ENCODE results near the gene FAM237B.

The FAM237B gene

DNA sequence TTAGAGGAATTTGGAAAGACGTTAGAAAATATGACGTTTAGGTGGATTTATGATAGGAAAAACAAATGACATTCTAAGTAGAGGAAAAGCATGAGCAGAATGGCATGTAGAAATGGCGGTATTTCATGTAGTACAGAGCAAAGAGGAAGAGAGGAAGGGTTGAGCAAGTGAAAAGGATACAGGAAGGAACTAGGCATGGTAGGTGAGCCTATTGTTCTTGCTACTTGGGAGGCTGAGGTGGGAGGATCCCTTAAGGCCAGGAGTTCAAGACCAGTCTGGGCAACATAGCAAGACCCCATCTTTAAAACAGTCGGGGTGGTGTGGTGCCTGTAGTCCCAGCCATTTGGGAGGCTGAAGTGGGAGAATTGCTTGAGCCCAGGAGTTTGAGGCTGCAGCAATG lies 26.7 kb upstream of the FAM237B start:
- H3F3A ChIP-seq (ENCODE audit: control insufficient read depth, insufficient read depth) = peaks cover 5% of the 10 kb centered on the region; the same call in 1 of the 2 replicates
- no peaks in the 10 kb centered on the region for H4K20me1 ChIP-seq (ENCODE audit: control insufficient read depth, insufficient read depth, low read depth, low read length)
- no peaks in the 10 kb centered on the region for H3K9me2 ChIP-seq (replicated peaks; ENCODE audit: control insufficient read depth, low read length)
- H3K36me3 ChIP-seq (ENCODE audit: control insufficient read depth, low read length) = peaks cover 46% of the 10 kb centered on the region
- peaks cover 9% of the 10 kb centered on the region; the same call in 1 of the 2 replicates for H3K9me3 ChIP-seq (ENCODE audit: control insufficient read depth, insufficient read depth, low read length)
- no peak for TF ChIP-seq EZH2phosphoT487 (IDR thresholded peaks at IDR 0.05; ENCODE audit: borderline replicate concordance, low read length)
- TF ChIP-seq, protein P1, sequence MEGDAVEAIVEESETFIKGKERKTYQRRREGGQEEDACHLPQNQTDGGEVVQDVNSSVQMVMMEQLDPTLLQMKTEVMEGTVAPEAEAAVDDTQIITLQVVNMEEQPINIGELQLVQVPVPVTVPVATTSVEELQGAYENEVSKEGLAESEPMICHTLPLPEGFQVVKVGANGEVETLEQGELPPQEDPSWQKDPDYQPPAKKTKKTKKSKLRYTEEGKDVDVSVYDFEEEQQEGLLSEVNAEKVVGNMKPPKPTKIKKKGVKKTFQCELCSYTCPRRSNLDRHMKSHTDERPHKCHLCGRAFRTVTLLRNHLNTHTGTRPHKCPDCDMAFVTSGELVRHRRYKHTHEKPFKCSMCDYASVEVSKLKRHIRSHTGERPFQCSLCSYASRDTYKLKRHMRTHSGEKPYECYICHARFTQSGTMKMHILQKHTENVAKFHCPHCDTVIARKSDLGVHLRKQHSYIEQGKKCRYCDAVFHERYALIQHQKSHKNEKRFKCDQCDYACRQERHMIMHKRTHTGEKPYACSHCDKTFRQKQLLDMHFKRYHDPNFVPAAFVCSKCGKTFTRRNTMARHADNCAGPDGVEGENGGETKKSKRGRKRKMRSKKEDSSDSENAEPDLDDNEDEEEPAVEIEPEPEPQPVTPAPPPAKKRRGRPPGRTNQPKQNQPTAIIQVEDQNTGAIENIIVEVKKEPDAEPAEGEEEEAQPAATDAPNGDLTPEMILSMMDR (IDR thresholded peaks at IDR 0.05; ENCODE audit: low read depth, low read length, poor library complexity, severe bottlenecking) = no peak
- H3K4me1 ChIP-seq (ENCODE audit: control insufficient read depth, low read length) = peaks cover 19% of the 10 kb centered on the region
- peak overlapping the region; percentile 80 for H3K4me2 ChIP-seq (ENCODE audit: low read length)
- H3K4me3 ChIP-seq (ENCODE audit: low read length) = peak overlapping the region; percentile 84
- peak overlapping the region; percentile 58 for H3K27ac ChIP-seq (ENCODE audit: low read depth, low read length)
- peaks cover 68% of the 10 kb centered on the region for H3K79me2 ChIP-seq (ENCODE audit: control insufficient read depth, low read length)
- H3K27me3 ChIP-seq (ENCODE audit: control insufficient read depth, low read length) = no peaks in the 10 kb centered on the region

- Histone ChIP-seq H4K20me1 (ENCODE audit: control insufficient read depth, insufficient read depth, low read depth, low read length) (no peaks in the 10 kb centered on the region), H3K4me2 (ENCODE audit: low read length) (peak within 1 kb of the TSS; percentile 80), H3K27me3 (ENCODE audit: control insufficient read depth, low read length) (no peaks in the 10 kb centered on the region), H3F3A (ENCODE audit: control insufficient read depth, insufficient read depth) (peaks cover 5% of the 10 kb centered on the region; the same call in 1 of the 2 replicates), H3K36me3 (ENCODE audit: control insufficient read depth, low read length) (peaks cover 37% of the 10 kb centered on the region), H3K4me3 (ENCODE audit: low read length) (peak within 1 kb of the TSS; percentile 84), H3K79me2 (ENCODE audit: control insufficient read depth, low read length) (peaks cover 56% of the 10 kb centered on the region), H3K9me2 (replicated peaks; ENCODE audit: control insufficient read depth, low read length) (no peaks in the 10 kb centered on the region), H3K27ac (ENCODE audit: low read depth, low read length) (peak within 1 kb of the TSS; percentile 58), H3K4me1 (ENCODE audit: control insufficient read depth, low read length) (peaks cover 19% of the 10 kb centered on the region), H3K9me3 (ENCODE audit: control insufficient read depth, insufficient read depth, low read length) (peaks cover 9% of the 10 kb centered on the region; the same call in 1 of the 2 replicates)
- TF ChIP-seq EZH2phosphoT487 (IDR thresholded peaks at IDR 0.05; ENCODE audit: borderline replicate concordance, low read length) = no peak
- TF ChIP-seq, protein P1 (IDR thresholded peaks at IDR 0.05; ENCODE audit: low read depth, low read length, poor library complexity, severe bottlenecking) = peak; percentile 91
Measured at GRCh38 chr7:90346336-90347125, 25.4 kb upstream of the FAM237B start, which contains the start of gene GTPBP10. GTPBP10 (plus strand) TSS chr7:90346716; CDS start chr7:90346742, 26 bp downstream.

DNA sequence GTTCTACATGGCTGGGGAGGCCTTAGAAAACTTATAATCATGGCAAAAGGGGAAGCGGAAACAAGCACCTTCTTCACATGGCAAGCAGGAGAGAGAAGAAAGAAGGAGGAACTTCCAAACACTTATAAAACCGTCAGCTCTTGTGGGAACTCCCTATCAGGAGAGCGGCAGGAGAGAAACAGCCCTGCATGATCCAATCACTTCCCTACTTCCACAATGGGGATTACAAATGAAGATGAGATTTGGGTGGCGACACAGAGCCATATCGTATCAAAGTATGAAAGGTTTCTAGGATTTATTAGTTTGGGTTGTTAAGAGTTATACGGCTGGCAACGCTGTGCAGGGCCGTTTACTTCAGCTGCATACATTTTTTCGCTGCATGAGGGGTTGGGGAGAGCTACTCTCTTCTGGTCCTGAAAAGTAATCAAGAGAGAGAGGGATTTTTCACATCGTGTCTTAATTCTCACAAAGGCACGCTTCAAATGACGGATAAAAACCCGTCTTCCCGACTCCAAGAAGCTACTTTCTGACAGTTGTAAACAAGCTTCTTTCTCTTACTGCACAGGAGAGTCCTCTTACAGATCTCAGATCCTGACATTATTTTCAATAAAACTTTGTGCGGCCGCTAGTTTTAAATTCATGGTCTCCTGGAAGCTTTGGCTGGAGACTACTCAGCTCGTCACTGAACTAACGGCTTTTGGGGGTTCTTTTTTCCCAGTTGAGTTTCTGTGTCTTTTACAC lies 24.7 kb upstream of the FAM237B start:
- H3K79me2 ChIP-seq (ENCODE audit: control insufficient read depth, low read length) = peaks cover 48% of the 10 kb centered on the region
- H3K9me2 ChIP-seq (replicated peaks; ENCODE audit: control insufficient read depth, low read length) = no peaks in the 10 kb centered on the region
- peak overlapping the region; percentile 84 for H3K4me3 ChIP-seq (ENCODE audit: low read length)
- H3K4me2 ChIP-seq (ENCODE audit: low read length) = peak overlapping the region; percentile 80
- TF ChIP-seq, protein P1 (IDR thresholded peaks at IDR 0.05; ENCODE audit: low read depth, low read length, poor library complexity, severe bottlenecking) = no peak
- no peak for TF ChIP-seq EZH2phosphoT487 (IDR thresholded peaks at IDR 0.05; ENCODE audit: borderline replicate concordance, low read length)
- H3K4me1 ChIP-seq (ENCODE audit: control insufficient read depth, low read length) = peaks cover 19% of the 10 kb centered on the region
- peaks cover 5% of the 10 kb centered on the region; the same call in 1 of the 2 replicates for H3F3A ChIP-seq (ENCODE audit: control insufficient read depth, insufficient read depth)
- H3K27ac ChIP-seq (ENCODE audit: low read depth, low read length) = peak overlapping the region; percentile 58
- no peaks in the 10 kb centered on the region for H4K20me1 ChIP-seq (ENCODE audit: control insufficient read depth, insufficient read depth, low read depth, low read length)
- H3K27me3 ChIP-seq (ENCODE audit: control insufficient read depth, low read length) = no peaks in the 10 kb centered on the region
- H3K9me3 ChIP-seq (ENCODE audit: control insufficient read depth, insufficient read depth, low read length) = peaks cover 9% of the 10 kb centered on the region; the same call in 1 of the 2 replicates
- H3K36me3 ChIP-seq (ENCODE audit: control insufficient read depth, low read length) = peaks cover 33% of the 10 kb centered on the region
